Lung microvascular endothelial cell (primary cell): ENCODE data around the gene MAPRE3. TPM values are rescaled to one million over a fixed set of nuclear protein-coding genes. Genes with fewer than 3 reads are reported as not detected.

Experiments used
- DNase-seq, 2 donors: peaks; one replicate each; pipeline versions ENCODE4 v3.0.0 to v3.0.0-alpha.2; 2010; ENCODE audit warnings: low read depth in 2 of 2
- total RNA-seq: library from RNA; depleted of rRNA; stranded (reverse); fragments of >200 nt; gene quantifications from 2 replicates; pipeline ENCODE4 v1.2.1, GENCODE V29; 2014

Gene MAPRE3
- total RNA-seq, 1 donor from 2014 or later, result 0.79 TPM

DNA sequence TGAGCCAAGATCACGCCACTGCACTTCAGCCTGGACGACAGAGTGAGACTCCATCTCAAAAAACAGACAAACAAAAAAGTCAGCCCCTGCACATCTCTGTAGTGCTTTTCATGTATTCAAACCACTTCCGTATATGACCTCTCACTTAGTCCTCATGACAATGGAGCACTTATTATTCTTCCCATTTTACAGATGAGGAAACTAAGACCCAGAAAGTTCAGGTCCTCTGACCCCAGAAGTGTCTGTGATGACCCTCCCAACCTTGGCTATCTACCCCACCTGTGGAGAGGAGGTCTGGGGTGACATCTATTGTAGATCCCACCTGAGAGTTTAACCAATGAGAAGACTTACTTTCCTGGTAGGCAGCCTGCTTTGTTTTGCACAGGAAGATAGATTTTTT is 21.6 kb upstream of the MAPRE3 start:
- no peak for DNase-seq

DNA sequence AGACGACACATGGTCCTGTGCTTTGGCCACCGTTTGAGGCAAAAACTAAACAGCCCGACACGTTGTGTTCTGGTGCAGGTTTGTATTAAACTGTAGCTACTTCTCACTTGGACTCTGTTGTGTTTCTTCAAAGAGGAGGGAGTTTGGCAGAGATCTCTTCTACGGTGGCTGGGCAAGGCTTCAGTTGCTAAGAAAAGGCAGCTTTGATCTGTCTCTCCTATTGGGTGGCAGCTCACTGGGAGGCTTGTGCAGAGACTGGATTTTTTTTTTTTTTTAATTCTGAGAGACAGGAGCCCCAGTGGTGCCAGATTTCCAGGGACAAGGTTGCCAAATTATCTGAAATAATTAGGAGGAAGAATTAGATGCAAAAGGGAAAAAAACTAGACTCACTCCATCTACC is 20.2 kb upstream of the MAPRE3 start:
- DNase-seq, result no peak

DNA sequence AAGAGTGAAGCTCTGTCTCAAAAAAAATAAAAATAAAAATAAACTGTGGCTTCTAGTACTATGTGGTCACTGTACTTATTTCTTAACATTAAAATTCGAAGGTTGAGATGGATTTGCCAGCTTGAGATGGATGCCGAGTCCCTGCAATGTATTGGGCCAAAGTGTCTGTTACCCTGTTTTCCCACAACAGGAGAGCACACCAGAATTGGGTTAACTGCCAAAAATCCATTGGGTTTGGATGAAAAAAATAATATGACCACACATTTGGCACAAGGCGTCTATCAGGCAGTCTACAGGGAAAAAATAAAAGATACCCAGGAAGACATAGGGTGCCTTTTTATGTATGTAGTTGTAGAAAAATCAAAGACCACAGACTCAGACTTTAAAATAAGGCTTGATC is 19.2 kb upstream of the MAPRE3 start:
- DNase-seq, result no peak

DNA sequence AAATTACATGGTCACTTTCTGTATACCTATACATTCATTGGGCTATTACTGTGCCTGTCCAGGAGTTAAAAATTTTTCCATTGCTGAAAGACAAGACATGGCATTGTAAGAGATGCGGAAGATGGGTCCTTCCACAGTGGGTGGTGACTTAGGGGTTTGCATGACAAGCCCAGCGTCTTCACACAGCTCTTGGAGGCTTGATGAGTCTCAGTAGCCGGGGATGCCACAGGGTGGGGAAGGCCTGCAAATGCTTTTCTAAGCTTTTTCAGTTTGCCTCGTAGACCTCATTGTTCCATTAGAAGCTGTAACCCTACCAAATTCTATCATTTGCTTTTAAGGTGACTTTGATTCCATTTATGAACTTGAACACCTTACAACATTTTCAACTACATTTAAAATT is 18.1 kb upstream of the MAPRE3 start:
- no peak for DNase-seq

DNA sequence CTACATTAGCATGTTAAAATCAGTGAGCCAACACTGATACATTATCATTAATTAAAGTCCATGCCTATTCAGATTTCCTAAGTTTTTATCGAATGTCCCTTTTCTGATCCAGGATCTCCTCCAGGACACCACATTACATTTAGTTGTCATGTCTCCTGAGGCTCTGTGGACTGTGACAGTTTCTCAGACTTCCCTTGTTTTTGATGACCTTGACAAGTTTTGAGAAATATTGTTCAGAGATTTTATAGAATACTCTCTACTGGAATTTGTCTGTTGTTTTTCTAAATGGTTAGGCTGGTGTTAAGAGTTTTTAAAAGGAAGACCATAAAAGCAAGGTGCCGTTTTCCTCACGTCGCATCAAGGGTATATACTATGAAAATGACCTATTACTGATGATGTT is 16.3 kb upstream of the MAPRE3 start:
- no peak for DNase-seq

DNA sequence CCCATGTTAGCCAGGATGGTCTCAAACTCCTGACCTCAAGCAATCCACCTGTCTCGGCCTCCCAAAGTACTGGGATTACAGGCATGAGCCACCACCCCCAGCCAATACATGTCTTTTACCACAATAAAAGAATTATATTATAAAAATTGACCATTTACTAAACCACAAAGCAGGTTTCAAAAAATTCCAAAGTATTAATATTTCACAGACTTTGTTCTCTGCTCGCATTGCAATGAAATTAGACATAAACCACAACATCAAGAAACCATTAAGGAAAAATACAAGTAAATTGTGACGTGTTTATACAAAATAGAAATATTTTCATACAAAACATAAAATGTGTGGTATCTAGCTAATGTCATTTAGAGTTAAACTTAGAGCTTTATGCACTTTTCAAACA is 13.4 kb upstream of the MAPRE3 start:
- no peak for DNase-seq

DNA sequence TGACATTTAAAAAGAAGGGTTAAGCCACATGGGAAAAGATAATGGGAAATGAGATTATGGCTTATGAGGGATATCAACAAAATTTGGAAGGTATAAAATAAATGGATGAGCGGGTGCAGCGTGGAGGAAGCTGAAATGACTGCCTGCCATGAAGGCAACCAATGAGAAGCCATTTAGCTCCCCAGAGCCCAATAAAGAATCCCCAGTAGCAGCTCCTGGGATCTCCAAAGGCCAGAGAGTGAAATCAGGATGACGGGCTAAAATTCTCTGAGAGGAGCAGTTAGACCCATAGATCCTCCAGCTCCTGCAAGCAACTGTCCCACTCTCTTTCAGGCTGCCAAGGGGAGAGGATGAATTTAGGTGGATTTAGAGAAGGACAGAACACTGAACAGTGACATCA is 12.9 kb upstream of the MAPRE3 start:
- DNase-seq, result no peak

DNA sequence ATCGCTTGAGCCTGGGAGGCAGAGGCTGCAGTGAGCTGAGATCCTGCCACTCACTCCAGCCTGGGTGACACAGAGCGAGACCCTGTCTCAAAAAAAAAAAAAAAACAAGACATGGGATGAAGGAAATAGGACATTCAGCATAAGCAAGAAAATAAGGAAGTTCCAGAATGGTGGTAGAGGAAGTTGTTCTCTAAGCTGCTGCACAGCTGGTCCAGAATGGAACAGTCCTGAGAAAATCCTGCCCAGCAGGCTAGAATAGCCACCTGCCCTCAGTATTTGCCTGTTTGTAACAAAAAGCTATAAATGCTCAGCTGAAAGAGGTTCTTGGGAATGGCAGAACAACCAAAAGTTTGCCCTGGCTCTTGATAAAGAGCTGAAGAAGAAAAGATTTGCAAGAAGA is 11.1 kb upstream of the MAPRE3 start:
- DNase-seq, result no peak

DNA sequence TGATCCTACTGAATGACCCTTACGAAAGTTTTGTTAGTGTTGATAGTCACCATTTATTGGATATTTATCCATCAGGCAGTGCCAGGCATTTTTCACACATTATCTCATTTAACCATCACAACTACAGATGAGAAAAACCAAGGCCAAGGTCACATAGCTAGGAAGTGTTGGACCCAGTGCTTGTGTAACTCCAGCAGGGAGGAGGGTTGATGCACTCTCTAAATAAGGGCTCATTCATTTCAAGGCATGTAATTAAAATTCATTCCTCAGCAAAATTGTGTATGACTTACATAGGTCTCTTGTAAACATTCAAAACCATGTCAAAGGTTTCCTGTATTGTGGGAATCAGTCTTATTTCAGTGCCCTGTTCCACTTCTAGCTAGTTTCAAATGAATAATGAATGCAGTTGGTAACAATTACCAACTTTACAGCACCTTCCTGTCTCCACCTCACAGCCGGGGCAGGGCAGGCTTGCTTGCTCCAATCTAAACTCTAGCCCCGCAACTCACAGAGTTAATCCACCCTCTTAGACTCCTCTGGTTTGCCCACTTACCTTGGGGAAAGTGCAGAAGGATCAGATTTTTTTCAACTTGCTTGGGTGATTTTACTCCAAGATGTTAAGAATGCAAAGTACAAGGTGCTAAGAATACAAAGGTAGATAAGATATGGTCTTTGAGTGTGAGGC is 5.8 kb upstream of the MAPRE3 start:
- no peak for DNase-seq

DNA sequence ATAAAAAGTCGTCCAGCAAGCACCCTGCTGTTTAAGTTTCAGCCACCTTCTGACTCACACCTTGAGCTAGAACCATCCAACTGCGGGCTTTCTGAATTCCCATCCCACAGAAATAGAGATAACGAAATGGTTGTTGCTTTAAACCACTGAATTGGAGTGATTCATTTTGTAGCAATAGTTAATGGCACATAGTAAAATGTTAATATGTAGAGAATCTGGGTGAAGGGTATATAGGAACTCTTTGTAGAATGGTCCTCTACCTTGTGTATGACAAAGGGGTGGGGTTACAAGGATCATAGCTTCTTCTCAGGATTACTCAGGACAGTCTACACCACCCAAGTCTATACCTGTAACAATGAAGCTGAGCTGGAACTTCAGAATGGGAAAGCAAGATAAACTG is 2.4 kb upstream of the MAPRE3 start:
- no peak for DNase-seq

DNA sequence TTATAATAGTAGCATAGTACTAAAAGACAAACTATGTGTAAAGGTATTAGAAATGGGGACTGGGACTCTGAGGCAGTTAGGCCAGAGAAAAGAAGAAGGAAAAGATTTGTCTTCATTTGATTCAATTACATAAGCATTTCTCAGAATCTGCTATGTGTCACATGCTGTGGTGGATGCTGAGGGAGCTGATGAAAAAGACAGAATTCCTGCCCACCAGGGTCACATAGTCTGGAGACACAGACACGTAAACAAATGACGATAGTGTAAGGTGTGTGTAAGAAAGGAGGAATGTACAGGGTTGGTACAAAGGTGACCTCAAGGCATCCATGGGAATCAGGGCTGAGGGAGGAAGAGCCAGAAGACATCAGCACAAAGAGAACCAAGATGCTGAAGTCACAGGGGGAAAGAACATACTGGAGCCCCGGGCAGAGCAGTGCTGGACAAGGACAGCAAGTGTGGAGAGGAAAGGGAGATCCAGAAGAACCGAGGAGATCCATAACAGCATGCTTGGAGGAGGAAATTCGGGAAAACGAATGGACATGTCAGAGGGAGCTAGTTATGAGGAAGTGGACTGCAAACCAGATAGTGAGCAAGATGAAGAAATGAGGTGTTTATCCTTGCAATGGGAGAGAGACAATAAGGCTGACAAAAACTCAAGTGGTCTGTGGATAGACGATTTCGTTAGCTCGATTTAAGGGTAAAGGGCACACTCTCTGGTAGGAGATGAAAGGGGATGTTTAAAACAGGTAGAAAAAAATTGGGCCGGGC is 1.2 kb upstream of the MAPRE3 start:
- DNase-seq, result no peak

DNA sequence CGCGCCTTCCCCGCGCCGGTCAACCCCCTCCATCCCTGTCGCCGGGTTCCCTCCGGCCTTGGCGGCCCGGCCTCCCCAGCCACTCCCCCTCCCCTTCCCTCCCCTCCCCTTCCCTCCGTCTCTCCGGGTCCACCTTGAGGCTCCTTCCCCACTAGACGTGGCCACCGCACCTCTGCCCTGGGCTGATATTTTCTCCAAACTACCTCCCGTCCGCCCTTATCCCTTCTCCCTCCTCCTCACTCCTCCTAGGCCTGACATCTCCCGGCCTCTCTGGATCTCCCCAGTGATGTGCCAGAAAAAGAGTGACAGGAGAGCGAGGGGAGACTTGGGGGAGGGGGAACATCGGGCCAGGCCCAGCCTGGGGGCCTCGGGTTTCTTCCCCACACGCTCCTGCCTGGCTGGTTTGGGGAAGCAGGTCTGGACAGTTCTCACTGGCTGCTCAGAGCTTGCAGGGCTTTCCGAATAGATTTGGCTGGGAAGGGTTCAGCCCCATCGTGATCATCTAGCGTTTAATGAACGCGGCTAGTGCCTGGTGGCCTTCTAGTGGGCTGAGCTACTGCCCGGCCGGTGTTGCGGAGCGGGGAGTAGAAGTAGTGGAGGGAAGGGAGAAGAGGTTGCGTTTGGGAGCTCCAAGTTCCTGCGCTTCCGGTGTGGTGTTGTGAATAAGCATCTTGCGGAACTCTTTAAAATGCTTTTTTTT is 641 bp downstream of the MAPRE3 start:
- DNase-seq, result no peak

DNA sequence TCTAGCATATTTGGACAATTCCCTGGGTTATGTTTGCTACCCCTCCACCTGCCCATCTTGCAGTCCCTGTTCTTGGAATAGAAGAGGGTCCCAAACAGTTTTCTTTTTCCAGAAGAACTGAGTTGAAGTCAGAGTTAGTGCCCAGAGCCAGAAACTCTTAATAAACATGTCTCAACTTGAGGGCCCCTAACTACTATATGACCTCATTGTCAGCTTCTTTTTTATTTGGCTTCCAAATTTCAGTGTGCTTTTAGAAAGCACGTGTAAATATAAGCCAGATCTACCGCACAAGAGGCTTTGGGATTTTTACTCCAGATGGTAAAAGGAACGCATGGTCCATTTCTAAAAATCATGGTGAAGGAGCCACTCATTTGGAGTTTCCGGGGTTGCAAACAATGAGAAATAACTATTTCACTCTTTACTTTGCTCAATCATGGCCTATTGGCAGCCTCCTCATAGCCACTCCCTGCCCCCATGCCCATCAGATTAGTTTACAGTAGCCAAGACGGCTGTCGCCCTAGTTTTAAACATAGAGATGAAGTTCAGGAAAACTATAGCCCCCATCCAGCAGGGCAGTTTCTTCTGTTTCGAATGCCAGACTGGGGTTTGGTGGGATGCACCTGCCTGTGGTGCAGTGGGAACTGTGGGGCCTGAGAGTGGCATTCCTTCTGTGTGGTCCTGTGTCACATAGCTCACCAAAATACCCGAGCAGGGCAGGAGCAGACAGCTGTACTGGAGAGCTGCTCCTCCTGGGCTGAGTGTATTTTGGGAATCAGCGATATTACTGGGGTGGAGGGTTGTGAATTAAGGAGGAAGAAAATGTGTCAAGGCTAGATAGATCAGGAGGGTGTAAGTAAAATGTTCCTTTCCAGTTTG is 1.7 kb downstream of the MAPRE3 start:
- DNase-seq, result no peak

DNA sequence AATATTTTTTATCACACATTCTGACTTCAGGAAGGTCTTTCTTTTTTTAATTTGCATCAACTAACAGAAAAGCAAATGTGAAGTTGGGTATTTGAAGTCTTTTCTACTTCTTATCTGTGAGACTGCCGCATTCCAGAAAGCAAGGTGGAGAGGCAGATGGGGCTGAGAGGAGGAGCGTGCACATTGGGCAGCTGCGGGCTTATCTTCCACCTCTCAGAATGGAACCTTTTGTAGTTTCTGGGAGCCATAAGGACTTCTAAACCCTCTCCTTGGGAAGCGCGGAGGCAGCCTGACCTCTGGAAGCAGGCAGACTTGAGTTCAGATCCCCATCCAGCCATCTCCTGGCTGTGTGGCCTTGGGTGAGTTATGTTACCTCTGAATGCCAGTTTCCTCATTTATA is 3.9 kb downstream of the MAPRE3 start:
- no peak for DNase-seq

DNA sequence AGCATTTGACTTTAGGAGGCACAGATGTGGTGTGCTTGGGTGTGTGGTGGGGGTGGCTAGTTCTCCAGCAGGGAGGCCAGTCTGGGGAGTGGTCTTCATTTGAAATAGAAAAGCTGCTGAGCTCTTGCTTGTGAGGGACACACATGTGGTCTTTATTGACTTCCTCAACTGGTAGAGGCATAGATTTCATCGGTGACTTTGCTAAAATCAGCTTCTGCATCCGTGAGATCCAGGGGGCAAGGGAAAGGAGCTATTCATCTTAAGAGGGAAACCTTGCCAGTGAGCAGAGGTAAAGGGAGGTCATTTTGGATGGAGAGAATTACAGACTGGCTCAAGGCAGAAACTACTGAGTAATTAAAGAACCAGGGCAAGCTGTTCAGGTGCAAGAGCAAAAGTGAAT is 4.7 kb downstream of the MAPRE3 start:
- no peak for DNase-seq

DNA sequence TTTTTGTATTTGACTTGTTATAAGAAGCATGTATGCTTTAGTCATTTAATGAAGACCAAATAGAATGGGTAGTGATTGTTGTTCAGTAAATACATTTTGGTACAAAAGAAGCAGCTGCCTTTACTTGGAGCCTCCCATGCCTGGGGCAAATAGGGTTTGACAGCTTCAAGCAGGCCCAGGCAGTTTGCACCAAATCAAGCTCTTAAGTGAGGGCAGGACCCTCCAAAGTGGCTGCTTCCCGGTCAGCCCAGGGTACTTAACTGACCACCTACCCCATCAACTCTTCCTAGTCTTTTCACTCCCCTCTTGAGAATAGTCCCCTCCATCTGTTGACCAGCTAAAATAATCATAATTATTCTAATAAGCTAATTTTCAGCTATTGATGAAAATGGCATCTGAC is 5.2 kb downstream of the MAPRE3 start:
- DNase-seq, result no peak

DNA sequence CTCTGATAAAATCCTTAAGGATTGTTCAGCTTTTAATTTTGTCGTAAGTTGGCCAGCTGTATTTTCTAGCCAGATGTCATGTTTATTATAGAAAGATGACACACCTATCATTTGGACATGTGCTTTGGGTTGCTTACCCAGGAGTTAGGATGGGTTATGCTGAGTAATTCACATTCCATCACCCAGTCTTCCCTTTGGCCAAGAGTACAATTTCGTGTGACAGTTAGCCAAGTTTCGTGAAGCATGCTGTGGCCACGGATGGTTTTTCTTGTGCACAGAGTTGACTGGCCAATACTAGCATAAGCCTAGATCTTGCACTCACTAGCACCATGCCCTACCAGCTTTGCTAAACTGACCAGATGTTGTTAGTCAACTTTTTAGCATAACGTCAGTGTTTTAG is 5.8 kb downstream of the MAPRE3 start:
- DNase-seq, result no peak

DNA sequence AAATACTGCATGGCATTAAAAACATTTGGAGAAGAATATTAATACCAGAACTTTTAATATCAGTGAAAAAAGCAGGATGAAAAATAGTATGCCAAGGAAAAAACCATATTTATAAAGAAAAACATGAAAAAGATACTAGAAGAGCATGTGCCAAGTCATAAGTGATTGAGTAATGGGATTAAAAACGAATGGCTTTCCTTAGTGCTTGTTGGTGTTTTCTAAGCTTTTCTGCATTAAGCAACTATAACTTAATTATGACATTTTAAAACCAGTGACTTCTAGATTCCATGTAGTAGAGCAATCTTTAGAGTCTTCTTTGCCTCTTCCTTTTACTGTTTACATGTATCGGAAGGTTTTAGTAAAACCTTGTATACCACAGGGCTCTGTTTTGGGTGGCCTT is 6.6 kb downstream of the MAPRE3 start:
- DNase-seq, result no peak

DNA sequence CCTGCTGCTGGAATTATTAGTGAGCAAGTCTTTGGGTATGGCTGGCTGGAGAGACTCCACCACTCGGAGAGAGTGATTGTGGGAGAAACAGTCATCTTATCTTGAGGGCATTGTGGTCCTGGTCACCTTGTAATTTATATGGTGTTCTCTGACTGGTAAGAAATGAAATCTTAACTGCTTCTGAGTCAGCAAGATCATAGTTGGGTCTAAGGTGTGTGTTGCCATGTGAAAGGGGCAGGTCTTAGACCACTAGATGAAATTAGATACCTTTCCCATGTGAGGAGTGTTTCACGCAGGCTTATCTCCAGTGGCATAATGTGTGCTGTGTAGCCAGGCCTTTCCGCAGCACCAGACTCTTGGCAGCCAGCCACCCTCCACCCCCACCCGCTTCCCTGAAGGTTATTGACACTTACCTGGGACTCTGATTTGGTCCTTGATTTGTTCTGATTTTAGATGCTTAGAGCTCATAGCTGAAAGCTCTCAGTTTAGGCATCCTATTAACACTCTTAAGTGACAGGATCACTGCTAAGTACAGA is 7.7 kb downstream of the MAPRE3 start:
- DNase-seq, result peak in 1 of 2 donors; percentile 78

DNA sequence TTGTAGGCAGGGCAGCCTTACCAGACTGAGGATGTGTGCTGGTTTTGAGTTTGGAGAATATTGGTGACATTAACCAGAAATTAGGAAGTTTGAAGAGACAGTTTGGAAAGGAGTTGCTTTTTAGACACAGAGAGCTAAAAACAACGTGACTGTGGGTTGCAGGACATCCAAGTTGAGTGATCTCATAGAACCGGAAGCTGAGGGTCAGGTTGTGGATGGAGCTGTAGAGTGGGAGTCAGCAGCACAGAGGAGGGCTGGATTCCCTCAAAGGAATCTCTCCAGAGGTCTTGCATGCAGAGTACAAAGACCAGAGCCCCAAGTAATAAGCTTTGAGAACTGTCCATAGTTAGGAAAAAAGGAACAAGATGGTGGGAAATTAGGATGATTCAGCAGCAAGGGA is 9.3 kb downstream of the MAPRE3 start:
- DNase-seq, result peak in 1 of 2 donors; percentile 25

DNA sequence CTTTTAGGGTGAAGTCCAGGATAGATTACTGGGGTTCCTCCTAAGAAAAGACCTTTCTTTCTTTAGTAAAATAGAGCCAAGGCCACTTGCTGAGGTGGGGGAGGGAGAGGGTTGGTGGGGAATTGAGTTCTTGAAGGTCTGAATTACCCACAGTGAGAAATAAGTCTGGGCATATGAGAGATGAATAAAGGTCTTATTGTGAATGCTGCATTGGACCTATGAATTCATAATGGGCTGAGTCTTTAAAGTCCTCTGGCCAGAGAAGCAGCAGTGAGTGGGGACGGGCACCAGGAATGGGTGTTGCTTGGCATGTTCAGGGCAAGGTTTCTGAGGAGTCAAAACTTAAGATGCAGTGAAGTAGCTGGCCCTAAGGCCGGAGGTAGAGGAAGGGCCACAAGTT is 10.5 kb downstream of the MAPRE3 start:
- DNase-seq, result no peak
